NCI-H510A (cell line): Measurements from ENCODE around the gene PCDHGA3.
"Not testable (repeated sequence)": the region's sequence is repeated elsewhere in the genome, so short reads cannot be mapped to it uniquely, and the experiment has no call there.

Source experiments
- DNase-seq: peaks from one replicate; lab custom pipeline; 2025; lab: John Stamatoyannopoulos, UW

Gene PCDHGA3

DNA sequence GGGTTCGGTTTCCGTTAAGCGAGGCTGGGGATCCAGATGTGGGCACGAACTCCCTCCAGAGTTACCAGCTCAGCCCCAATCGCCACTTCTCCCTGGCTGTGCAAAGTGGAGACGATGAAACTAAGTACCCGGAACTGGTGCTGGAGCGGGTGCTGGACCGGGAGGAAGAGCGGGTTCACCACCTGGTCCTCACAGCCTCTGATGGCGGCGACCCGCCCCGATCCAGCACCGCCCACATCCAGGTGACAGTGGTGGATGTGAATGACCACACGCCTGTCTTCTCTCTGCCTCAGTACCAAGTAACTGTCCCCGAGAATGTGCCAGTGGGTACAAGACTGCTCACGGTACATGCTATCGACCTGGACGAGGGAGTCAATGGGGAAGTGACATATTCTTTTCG is 39.7 kb downstream of the PCDHGA3 start:
- no peak for DNase-seq

GRCh38 chr5:141384471-141385267 is 41.0 kb downstream of the PCDHGA3 start:
- no peak for DNase-seq

DNA sequence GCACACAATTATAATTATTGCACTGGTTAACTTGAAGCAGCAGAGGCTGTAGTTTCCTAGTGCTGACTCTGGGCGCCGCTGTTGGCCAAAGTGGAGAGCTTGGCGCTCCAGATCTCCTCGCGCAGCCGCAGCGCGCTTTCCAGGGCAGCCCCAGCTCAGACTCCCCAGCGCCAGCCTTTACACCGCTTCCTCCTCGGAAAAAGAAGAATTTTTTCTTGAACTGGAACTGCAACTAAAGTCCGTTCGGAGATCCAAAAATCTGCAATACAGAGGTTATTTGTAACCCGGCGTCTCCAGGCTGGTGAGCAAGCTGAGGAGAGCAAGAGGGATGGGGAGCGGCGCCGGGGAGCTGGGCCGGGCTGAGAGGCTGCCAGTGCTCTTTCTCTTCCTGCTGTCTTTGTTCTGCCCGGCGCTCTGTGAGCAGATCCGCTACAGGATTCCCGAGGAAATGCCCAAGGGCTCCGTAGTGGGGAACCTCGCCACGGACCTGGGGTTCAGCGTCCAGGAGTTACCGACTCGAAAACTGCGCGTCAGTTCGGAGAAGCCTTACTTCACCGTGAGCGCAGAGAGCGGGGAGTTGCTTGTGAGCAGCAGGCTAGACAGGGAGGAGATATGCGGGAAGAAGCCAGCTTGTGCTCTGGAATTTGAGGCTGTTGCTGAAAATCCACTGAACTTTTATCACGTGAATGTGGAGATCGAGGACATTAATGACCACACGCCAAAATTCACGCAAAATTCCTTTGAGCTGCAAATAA is 44.1 kb downstream of the PCDHGA3 start, which contains the start of gene PCDHGB4:
Gene PCDHGB4, plus strand, starts transcription at position 142 of the 755 bp plus-strand sequence. Its CDS starts 187 bp downstream, at position 329.
- DNase-seq = not testable (repeated sequence)

DNA sequence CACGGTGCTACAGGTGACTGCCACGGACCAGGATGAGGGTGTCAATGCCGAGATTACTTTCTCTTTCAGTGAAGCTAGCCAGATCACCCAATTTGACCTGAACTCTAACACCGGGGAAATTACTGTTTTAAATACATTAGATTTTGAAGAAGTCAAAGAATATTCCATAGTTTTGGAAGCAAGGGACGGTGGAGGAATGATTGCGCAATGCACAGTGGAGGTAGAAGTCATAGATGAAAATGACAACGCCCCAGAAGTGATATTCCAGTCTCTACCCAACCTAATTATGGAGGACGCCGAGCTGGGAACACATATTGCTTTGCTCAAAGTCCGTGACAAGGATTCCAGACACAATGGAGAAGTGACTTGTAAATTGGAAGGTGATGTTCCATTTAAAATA is 45.0 kb downstream of the PCDHGA3 start:
- DNase-seq = no peak

DNA sequence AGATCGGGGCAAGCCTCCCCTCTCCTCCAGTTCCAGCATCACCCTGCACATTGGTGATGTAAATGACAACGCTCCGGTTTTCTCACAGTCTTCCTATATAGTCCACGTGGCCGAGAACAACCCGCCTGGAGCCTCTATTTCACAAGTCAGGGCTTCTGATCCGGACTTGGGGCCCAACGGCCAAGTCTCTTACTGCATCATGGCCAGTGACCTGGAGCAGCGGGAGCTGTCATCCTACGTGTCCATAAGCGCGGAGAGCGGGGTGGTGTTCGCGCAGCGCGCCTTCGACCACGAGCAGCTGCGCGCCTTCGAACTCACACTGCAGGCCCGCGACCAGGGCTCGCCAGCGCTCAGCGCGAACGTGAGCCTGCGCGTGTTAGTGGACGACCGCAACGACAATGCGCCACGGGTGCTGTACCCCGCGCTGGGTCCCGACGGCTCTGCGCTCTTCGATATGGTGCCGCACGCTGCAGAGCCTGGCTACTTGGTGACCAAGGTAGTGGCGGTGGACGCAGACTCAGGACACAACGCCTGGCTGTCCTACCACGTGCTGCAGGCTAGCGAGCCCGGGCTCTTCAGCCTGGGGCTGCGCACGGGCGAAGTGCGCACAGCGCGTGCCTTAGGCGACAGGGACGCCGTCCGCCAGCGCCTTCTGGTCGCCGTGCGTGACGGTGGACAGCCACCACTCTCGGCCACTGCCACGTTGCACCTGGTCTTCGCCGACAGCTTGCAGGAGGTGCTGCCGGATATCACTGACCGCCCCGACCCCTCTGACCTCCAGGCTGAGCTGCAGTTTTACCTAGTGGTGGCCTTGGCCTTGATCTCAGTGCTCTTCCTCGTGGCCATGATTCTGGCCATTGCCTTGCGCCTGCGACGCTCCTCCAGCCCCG is 45.8 kb downstream of the PCDHGA3 start:
- DNase-seq = no peak

DNA sequence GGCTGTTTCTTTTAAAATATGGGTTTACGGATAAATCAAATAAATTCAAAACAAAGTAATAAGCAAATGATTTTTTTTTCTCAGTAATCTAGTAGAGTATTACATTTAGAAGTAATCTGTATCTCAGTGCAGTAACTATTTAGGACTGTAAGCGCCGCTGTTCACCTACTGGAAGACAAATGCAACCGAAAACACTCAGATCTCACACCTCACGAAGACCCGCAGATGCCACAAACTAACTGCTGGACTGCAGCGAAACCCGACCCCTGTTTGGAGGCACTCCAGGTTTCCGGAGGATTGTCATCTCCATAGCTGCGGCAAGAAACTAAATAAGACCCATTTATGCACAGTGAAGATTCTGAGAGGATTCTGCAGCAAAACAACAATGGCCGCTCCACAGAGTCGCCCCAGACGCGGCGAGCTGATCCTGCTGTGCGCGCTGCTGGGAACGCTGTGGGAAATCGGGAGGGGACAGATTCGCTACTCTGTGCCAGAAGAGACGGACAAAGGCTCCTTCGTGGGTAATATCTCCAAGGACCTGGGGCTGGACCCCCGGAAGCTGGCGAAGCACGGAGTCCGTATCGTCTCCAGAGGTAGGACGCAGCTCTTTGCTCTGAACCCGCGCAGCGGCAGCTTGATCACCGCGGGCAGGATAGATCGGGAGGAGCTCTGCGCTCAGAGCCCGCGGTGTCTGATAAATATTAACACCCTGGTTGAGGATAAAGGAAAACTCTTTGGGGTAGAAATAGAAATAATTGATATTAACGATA is 49.0 kb downstream of the PCDHGA3 start, which contains the start of gene PCDHGA8:
Gene PCDHGA8, plus strand, starts transcription at position 205 of the 770 bp plus-strand sequence. Its CDS starts 181 bp downstream, at position 386.
- no peak for DNase-seq

DNA sequence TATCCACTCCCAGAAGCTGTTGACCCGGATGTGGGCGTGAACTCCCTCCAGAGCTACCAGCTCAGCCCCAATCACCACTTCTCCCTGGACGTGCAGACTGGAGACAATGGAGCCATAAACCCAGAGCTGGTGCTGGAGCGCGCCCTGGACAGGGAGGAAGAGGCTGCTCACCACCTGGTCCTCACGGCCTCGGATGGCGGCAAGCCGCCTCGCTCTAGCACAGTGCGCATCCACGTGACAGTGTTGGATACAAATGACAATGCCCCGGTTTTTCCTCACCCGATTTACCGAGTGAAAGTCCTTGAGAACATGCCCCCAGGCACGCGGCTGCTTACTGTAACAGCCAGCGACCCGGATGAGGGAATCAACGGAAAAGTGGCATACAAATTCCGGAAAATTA is 49.6 kb downstream of the PCDHGA3 start:
- DNase-seq = no peak

DNA sequence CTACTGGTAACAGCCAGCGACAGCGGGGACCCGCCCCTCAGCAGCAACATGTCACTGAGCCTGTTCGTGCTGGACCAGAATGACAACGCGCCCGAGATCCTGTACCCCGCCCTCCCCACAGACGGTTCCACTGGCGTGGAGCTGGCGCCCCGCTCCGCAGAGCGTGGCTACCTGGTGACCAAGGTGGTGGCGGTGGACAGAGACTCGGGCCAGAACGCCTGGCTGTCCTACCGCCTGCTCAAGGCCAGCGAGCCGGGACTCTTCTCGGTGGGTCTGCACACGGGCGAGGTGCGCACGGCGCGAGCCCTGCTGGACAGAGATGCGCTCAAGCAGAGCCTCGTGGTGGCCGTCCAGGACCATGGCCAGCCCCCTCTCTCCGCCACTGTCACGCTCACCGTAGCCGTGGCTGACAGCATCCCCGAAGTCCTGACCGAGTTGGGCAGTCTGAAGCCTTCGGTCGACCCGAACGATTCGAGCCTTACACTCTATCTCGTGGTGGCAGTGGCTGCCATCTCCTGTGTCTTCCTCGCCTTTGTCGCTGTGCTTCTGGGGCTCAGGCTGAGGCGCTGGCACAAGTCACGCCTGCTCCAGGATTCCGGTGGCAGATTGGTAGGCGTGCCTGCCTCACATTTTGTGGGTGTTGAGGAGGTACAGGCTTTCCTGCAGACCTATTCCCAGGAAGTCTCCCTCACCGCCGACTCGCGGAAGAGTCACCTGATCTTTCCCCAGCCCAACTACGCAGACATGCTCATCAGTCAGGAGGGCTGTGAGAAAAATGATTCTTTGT is 51.0 kb downstream of the PCDHGA3 start:
- not testable (repeated sequence) for DNase-seq
